Psoas muscle (tissue), 8 donors: ENCODE data around the gene LIMK2. TPM values are rescaled to one million over a fixed set of nuclear protein-coding genes. Genes with fewer than 3 reads are reported as not detected.

Experiments used
- ATAC-seq, 4 donors: fragments of 200-7000 bp; cut with Tn5 transposase; one replicate each; pipeline ENCODE4 v1.9.1; 2020; ENCODE audit warnings: moderate library complexity in 3 of 4, mild to moderate bottlenecking in 2 of 4
- DNase-seq, 2 donors: peaks; one replicate each; pipeline ENCODE4 v3.0.0-alpha.2; 2020
- H3K27ac ChIP-seq: fragments of 200-600 bp; one replicate; pipeline ENCODE4 v1.8.0; 2022
- H3K27me3 ChIP-seq, 3 donors: fragments of 200-600 bp in 1 of 3; one replicate each; pipeline versions ENCODE4 v1.6.1 to v1.8.0; 2013 to 2022; ENCODE audit warnings: low read length in 2 of 3, mild to moderate bottlenecking in 2 of 3, moderate library complexity in 1 of 3; ENCODE audit not compliant: insufficient read depth in 3 of 3
- H3K36me3 ChIP-seq, 2 donors: fragments of 200-600 bp in 1 of 2; one replicate each; pipeline versions ENCODE4 v1.6.1 to v1.8.0; 2013 to 2022; ENCODE audit warnings: low read depth in 1 of 2, mild to moderate bottlenecking in 1 of 2, moderate library complexity in 1 of 2; ENCODE audit not compliant: insufficient read depth in 1 of 2
- H3K4me1 ChIP-seq: fragments of 200-600 bp; one replicate; pipeline ENCODE4 v1.8.0; 2022
- H3K4me3 ChIP-seq: fragments of 200-600 bp; one replicate; pipeline ENCODE4 v1.8.0; 2022; ENCODE audit warnings: mild to moderate bottlenecking
- H3K9me3 ChIP-seq: fragments of 200-600 bp; one replicate; pipeline ENCODE4 v1.8.0; 2022
- WGBS, 3 donors: extraction: QIAGEN DNeasy Blood & Tissue Kit; methylation state at CpG; one replicate each; pipeline versions ENCODE4 v1.1.6 to v1.1.7; 2013; 5-methylcytosine and 5-hydroxymethylcytosine counted together
- intact Hi-C, 2 donors: fragments of 100-400 bp; cut with DNase I; formaldehyde crosslinking; loops; one replicate each; pipeline versions ENCODE4 v1.11.0 to v1.14.2; 2022
- polyA plus RNA-seq, 3 donors: library from polyadenylated mRNA; stranded (reverse); fragments of 200-250 nt; gene quantifications; one replicate each; pipeline ENCODE4 v1.2.3, GENCODE V29; 2013
- total RNA-seq, 4 donors: library from RNA; stranded (reverse); fragmentation: NEBNext Ultra II Directional in 2 of 4; extraction: Animal tissue kit (Norgen Biotek cat#: 25700) in 2 of 4; gene quantifications; one replicate each; pipeline versions ENCODE4 v1.2.1 to v1.2.4, GENCODE V29; 2021 to 2023
- TF ChIP-seq, protein P1 (sequence below): fragments of 200-600 bp; IDR thresholded peaks from one replicate; pipeline ENCODE4 v1.8.0; 2022; ENCODE audit warnings: antibody characterized with exemption
- donor health status: healthy with polysubstance abuse.
- donor health status: DM: no; HTN: no; CAD: no; lungs with moderate emphysema.
- donor health status: Bipolar disorder and iron deficiency.
- donor health status: healthy.
- donor health status: DM: yes; HTN: yes; CAD: no.
- donor health status: DM: no; HTN: no; CAD: no.
- donor health status: DM: no; HTN: no; CAD: no.
- donor health status: DM: yes; HTN: yes; CAD: no.

Gene LIMK2
- total and polyA plus RNA-seq, 7 donors = 4.0 to 73.5 (median 12.5) TPM

DNA sequence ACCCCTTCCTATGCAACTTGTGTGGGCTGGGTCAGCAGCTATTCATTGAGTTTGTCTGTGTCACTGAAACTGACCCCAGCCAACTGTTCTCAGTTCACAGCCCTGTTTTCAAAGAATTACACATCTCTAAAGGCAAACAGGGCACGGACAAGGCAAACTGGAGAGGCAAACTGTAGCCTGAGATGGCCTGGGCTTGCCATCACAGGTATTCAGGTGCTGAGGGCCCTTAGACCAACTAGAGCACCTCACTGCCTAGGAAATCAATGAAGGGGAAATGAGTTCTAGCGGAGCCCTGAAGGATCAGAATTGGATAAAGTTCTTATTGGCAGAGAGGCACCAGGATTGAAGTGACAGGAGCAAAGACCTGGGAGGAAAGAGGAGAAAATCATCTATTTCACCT is 56.2 kb downstream of the LIMK2 start:
- Histone ChIP-seq H3K27me3 (no peaks in the 10 kb centered on the region), H3K36me3 (peaks cover 6 to 94% of the 10 kb centered on the region in 2 donors)
- intact Hi-C loops = no loop called here

DNA sequence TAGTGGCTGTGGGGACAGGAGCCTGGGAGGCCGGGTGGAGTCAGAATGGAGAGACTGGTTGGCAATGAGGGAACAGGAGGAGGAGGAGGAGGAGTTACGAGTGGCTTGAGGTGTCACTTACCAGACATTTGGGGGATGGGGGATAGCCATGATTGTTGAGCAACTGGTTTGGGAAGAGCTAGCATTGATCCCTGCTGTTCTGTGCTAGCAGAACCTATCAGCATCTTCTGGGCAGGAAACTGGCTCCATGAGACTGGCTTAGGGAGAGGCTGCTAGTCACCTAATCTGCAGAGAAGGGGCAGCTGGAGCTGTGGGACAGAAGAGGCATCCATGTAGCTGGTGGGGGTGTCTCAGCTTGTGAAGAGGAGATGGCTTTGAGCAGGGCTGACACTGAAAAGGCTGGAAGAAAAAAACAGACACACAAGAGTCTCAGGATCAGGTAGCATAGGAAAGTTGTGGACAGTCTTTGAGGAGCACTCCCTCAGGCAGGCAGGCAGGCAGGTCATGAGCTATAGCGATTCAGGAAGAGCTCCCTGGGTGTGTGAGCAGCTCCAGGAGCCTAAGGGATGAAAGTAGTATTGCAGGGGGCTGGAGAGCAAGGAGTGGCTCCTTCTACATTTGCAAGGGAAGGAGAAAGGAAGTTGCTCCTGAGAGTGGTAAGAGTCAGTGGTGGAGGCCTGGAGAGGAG is 57.9 kb downstream of the LIMK2 start:
- H3K4me3 ChIP-seq = no peak overlapping the region
- 50 to 57% (median 53%) methylated on average over 2 to 3 of the region's 3 CpGs for WGBS, 3 donors
- H3K4me1 ChIP-seq = no peaks in the 10 kb centered on the region
- DNase-seq = no peak
- peaks cover 6 to 94% of the 10 kb centered on the region in 2 donors for H3K36me3 ChIP-seq
- no peak for ATAC-seq
- intact Hi-C loops = loop anchor here (5.0 to 10.0 kb wide), 2 partner anchors 58 to 165 kb away; partner anchors contain the start of genes LIMK2 (in 2 of the 2) and SELENOM (in 1 of the 2)
- no peak overlapping the region for H3K27ac ChIP-seq
- TF ChIP-seq, protein P1, sequence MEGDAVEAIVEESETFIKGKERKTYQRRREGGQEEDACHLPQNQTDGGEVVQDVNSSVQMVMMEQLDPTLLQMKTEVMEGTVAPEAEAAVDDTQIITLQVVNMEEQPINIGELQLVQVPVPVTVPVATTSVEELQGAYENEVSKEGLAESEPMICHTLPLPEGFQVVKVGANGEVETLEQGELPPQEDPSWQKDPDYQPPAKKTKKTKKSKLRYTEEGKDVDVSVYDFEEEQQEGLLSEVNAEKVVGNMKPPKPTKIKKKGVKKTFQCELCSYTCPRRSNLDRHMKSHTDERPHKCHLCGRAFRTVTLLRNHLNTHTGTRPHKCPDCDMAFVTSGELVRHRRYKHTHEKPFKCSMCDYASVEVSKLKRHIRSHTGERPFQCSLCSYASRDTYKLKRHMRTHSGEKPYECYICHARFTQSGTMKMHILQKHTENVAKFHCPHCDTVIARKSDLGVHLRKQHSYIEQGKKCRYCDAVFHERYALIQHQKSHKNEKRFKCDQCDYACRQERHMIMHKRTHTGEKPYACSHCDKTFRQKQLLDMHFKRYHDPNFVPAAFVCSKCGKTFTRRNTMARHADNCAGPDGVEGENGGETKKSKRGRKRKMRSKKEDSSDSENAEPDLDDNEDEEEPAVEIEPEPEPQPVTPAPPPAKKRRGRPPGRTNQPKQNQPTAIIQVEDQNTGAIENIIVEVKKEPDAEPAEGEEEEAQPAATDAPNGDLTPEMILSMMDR = no peak
- H3K9me3 ChIP-seq = no peaks in the 10 kb centered on the region
- H3K27me3 ChIP-seq = no peaks in the 10 kb centered on the region

More for the DNA sequence above, 56.2 kb downstream of the LIMK2 start:
- H3K9me3 ChIP-seq = no peaks in the 10 kb centered on the region
- TF ChIP-seq, protein P1 = no peak
- DNase-seq (no peak), ATAC-seq (no peak)
- no peak overlapping the region for H3K27ac ChIP-seq
- peaks cover 8% of the 10 kb centered on the region for H3K4me1 ChIP-seq
- H3K4me3 ChIP-seq = no peak overlapping the region
- WGBS, 3 donors = 94 to 98% (median 96%) methylated on average over 2 of the region's 2 CpGs

DNA sequence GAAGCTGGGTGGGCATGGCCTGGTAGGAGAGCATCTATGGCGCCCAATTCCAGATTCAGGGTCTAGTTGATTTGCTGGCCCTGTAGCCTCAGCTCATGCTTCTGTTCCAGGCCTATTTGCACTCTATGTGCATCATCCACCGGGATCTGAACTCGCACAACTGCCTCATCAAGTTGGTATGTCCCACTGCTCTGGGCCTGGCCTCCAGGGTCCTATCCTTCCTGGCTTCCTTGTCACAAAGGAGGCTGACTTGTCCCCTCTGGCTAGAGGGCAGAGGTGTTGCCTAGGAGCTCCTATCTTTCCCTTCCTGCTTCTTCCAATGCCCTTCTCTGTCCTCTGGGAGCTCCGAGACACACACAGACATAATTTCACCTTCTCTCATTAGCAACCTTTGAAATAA is 58.9 kb downstream of the LIMK2 start:
- Histone ChIP-seq H3K9me3 (no peaks in the 10 kb centered on the region), H3K27ac (no peak overlapping the region), H3K27me3 (no peaks in the 10 kb centered on the region), H3K4me3 (no peak overlapping the region), H3K36me3 (peaks cover 6 to 96% of the 10 kb centered on the region in 2 donors), H3K4me1 (no peaks in the 10 kb centered on the region)
- ATAC-seq (no peak), DNase-seq (no peak)
- TF ChIP-seq, protein P1 = no peak
- 89 to 98% (median 97%) methylated on average over 3 to 4 of the region's 4 CpGs for whole genome bisulfite sequencing, 3 donors
- intact Hi-C loops = loop anchor here (5.0 to 10.0 kb wide), 2 partner anchors 59 to 166 kb away; partner anchors contain the start of genes LIMK2 (in 2 of the 2) and SELENOM (in 1 of the 2)

DNA sequence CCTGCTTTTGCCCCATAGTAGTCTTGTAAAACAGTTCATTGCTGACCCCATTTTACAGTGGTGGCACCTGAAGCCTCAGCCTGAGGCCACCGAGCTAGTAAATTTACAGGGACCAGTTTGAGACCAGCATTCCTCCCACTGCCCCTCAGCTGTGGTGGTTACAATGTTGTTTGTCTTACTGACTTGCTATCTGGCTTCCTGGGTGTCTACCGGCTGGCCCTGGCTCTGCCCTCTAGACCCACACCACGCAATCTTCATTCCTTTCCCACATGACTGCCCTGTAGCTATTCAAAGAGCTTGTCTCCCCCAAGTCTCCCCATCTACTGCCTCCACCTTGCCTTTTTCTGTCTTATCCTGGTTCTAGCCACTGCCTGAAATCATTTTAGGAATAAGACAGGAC is 59.4 kb downstream of the LIMK2 start:
- Histone ChIP-seq H3K4me3 (no peak overlapping the region), H3K9me3 (no peaks in the 10 kb centered on the region), H3K4me1 (no peaks in the 10 kb centered on the region), H3K27me3 (no peaks in the 10 kb centered on the region), H3K36me3 (peaks cover 6 to 93% of the 10 kb centered on the region in 2 donors), H3K27ac (no peak overlapping the region)
- DNase-seq = no peak
- intact Hi-C loops = loop anchor here (5.0 to 10.0 kb wide), 2 partner anchors 59 to 167 kb away; partner anchors contain the start of genes LIMK2 (in 2 of the 2) and SELENOM (in 1 of the 2)
- TF ChIP-seq, protein P1 = no peak
- 90 to 92% (median 90%) methylated on average over 3 of the region's 3 CpGs for WGBS, 3 donors
- no peak for ATAC-seq
